ENCODE data around the gene ADAM15. TPM values are rescaled to one million over a fixed set of nuclear protein-coding genes. Genes with fewer than 3 reads are reported as not detected.
A peak's percentile ranks its signal among the peaks of the same experiment; 100 is the strongest.

ADAM15 gene
- 100 to 1,000 TPM in 3 of 4 donors, 10 to 100 TPM in 1; 90.6 to 196 (median 115) TPM for total RNA-seq

GRCh38 chr1:155050560-155051341, at the start of gene ADAM15:
Gene ADAM15, plus strand, starts transcription at chr1:155051316. Its CDS starts 71 bp downstream, at chr1:155051387.
- DNase-seq: peak; percentile 92
- in situ Hi-C loops (cut with MboI; ENCODE audit: low pct_ligation_motif_present in 1 of 4, low pct_unique_long_range_greater_than_20kb in 1 of 4, low sequenced_read_pairs in 3 of 4): loop anchor here in 3 of 4 donors (25.0 kb wide), 1 partner anchor 88 kb away; the partner anchor contains the start of genes CKS1B (in 3 of the 3), PBXIP1 (in 3 of the 3), PYGO2 (in 3 of the 3) and SHC1 (in 3 of the 3)
- Histone ChIP-seq H3K4me3 (peak within 1 kb of the TSS; percentile 53 to 72 (median 63)), H3K4me1 (peaks cover 15 to 41% (median 26%) of the 10 kb centered on the region in 4 donors), H3K36me3 (peaks cover 0 to 13% (median 0%) of the 10 kb centered on the region in 4 donors), H3K9me3 (no peaks in the 10 kb centered on the region), H3K27ac (peak within 1 kb of the TSS; percentile 91 to 99 (median 94)), H3K27me3 (no peaks in the 10 kb centered on the region)
- WGBS, 2 donors (ENCODE audit: low coverage in 1 of 2): 0% methylated on average over 36 of the region's 99 CpGs; no CpG with 5 or more reads in 1 of the 2 donors
- intact Hi-C loops (cut with DNase I; ENCODE audit: low total_unique reads): no loop called here
- peak; percentile 93 to 99 (median 95) for TF ChIP-seq CTCF (IDR thresholded peaks at IDR 0.05)
- TF ChIP-seq EP300 (IDR thresholded peaks at IDR 0.05; ENCODE audit: low read depth): no peak
- peak; percentile 76 for TF ChIP-seq POLR2A (IDR thresholded peaks at IDR 0.05)
- TF ChIP-seq POLR2AphosphoS5 (IDR thresholded peaks at IDR 0.05): peak; percentile 74 to 89 (median 80)

GRCh38 chr1:155001425-155001674, 49.8 kb upstream of the ADAM15 start:
- Histone ChIP-seq H3K36me3 (no peaks in the 10 kb centered on the region), H3K4me1 (peaks cover 33 to 43% (median 41%) of the 10 kb centered on the region in 4 donors), H3K27me3 (no peaks in the 10 kb centered on the region), H3K4me3 (peak overlapping the region; percentile 66 to 90 (median 79)), H3K27ac (peak overlapping the region; percentile 96 to 100 (median 98)), H3K9me3 (no peaks in the 10 kb centered on the region)
- intact Hi-C loops (cut with DNase I; ENCODE audit: low total_unique reads): loop anchor here (5.0 kb wide), 1 partner anchor 34 kb away; no protein-coding TSS in a partner anchor
- in situ Hi-C loops (cut with MboI; ENCODE audit: low pct_ligation_motif_present in 1 of 4, low pct_unique_long_range_greater_than_20kb in 1 of 4, low sequenced_read_pairs in 3 of 4): no loop called here
- WGBS, 2 donors (ENCODE audit: low coverage in 1 of 2): 0% methylated on average over 11 of the region's 11 CpGs; no CpG with 5 or more reads in 1 of the 2 donors
- DNase-seq: no peak
- no peak for TF ChIP-seq EP300 (IDR thresholded peaks at IDR 0.05; ENCODE audit: low read depth)
- TF ChIP-seq POLR2A (IDR thresholded peaks at IDR 0.05): no peak
- TF ChIP-seq POLR2AphosphoS5 (IDR thresholded peaks at IDR 0.05): no peak
- no peak for TF ChIP-seq CTCF (IDR thresholded peaks at IDR 0.05)

GRCh38 chr1:155001675-155002463, 49.2 kb upstream of the ADAM15 start:
- peak; percentile 100 for DNase-seq
- H3K36me3 ChIP-seq: no peaks in the 10 kb centered on the region
- in situ Hi-C loops (cut with MboI; ENCODE audit: low pct_ligation_motif_present in 1 of 4, low pct_unique_long_range_greater_than_20kb in 1 of 4, low sequenced_read_pairs in 3 of 4) (no loop called here), intact Hi-C loops (cut with DNase I; ENCODE audit: low total_unique reads) (loop anchor here (5.0 kb wide), 1 partner anchor 35 kb away; no protein-coding TSS in a partner anchor)
- H3K9me3 ChIP-seq: no peaks in the 10 kb centered on the region
- WGBS, 2 donors (ENCODE audit: low coverage in 1 of 2): 0 to 1% methylated on average over 1 to 33 of the region's 38 CpGs
- peak overlapping the region; percentile 66 to 90 (median 79) for H3K4me3 ChIP-seq
- H3K27me3 ChIP-seq: no peaks in the 10 kb centered on the region
- peaks cover 38 to 48% (median 46%) of the 10 kb centered on the region in 4 donors for H3K4me1 ChIP-seq
- H3K27ac ChIP-seq: peak overlapping the region; percentile 96 to 100 (median 98)
- no peak for TF ChIP-seq EP300 (IDR thresholded peaks at IDR 0.05; ENCODE audit: low read depth)
- TF ChIP-seq POLR2A (IDR thresholded peaks at IDR 0.05): peak; percentile 87
- peak; percentile 77 to 89 (median 78) for TF ChIP-seq POLR2AphosphoS5 (IDR thresholded peaks at IDR 0.05)
- peak in 4 of 5 experiments; percentile 23 to 46 (median 42) for TF ChIP-seq CTCF (IDR thresholded peaks at IDR 0.05)
